Smooth muscle cell of the brain vasculature (primary cell): ENCODE measurements around the gene SHF.

ENCODE experiments used
- DNase-seq: peaks from one replicate; pipeline ENCODE4 v3.0.0-alpha.2; 2012; ENCODE audit warnings: low read depth, low spot score

Gene SHF

GRCh38 chr15:45128971-45129639 lies 58.7 kb downstream of the SHF start:
- no peak for DNase-seq

GRCh38 chr15:45126535-45127158 lies 61.1 kb downstream of the SHF start:
- no peak for DNase-seq

GRCh38 chr15:45123397-45123796 lies 64.4 kb downstream of the SHF start:
- DNase-seq = no peak

- no peak for DNase-seq
These were observed 65.0 kb downstream of the SHF start for GRCh38 chr15:45122719-45123118.

GRCh38 chr15:45121706-45122417 lies 65.9 kb downstream of the SHF start:
- DNase-seq = no peak

GRCh38 chr15:45121020-45121419 lies 66.7 kb downstream of the SHF start:
- no peak for DNase-seq

- DNase-seq = no peak
These were observed 67.4 kb downstream of the SHF start for GRCh38 chr15:45120081-45120972.

GRCh38 chr15:45118996-45119395 lies 68.8 kb downstream of the SHF start:
- DNase-seq = no peak

- DNase-seq = peak; percentile 77
These were observed 69.6 kb downstream of the SHF start for GRCh38 chr15:45118131-45118588.

GRCh38 chr15:45117308-45118130 lies 70.2 kb downstream of the SHF start:
- no peak for DNase-seq
